A549 (cell line): ENCODE results near the gene ROR2.

Source experiments
- CBX8 ChIP-seq: fragments of 200-600 bp; sonication (generic); IDR thresholded peaks from 2 replicates; pipeline ENCODE4 v1.6.1; 2016
- EP300 ChIP-seq, 2 experiments: fragments of >200 bp; sonication (Bioruptor Twin); formaldehyde crosslinking; IDR thresholded peaks; 2 replicates in 1 of 2; 3 replicates in 1 of 2; pipeline ENCODE4 v1.6.1; 2016 to 2017
- HDAC2 ChIP-seq: fragments of 200-600 bp; sonication (generic); IDR thresholded peaks from 2 replicates; pipeline ENCODE4 v1.6.1; 2016
- HES2 ChIP-seq: fragments of >200 bp; sonication (Bioruptor Twin); formaldehyde crosslinking; IDR thresholded peaks from 2 replicates; pipeline ENCODE4 v1.6.1; 2016
- KDM5A ChIP-seq: fragments of 200-600 bp; sonication (generic); IDR thresholded peaks from 2 replicates; pipeline ENCODE4 v1.6.1; 2016; ENCODE audit warnings: antibody characterized with exemption, mild to moderate bottlenecking
- MAZ ChIP-seq: fragments of 150-350 bp; IDR thresholded peaks from 2 replicates; pipeline ENCODE4 v1.6.1; 2014; ENCODE audit warnings: antibody characterized with exemption, low read depth, low read length, borderline replicate concordance
- NFE2L2 ChIP-seq: fragments of 150-350 bp; conservative IDR thresholded peaks from 2 replicates; pipeline ENCODE4 v1.6.1; 2014; ENCODE audit warnings: low read length
- NR3C1 ChIP-seq: fragments of >200 bp; sonication (Bioruptor Twin); formaldehyde crosslinking; IDR thresholded peaks from 3 replicates; pipeline ENCODE4 v1.6.1; 2017
- POLR2A ChIP-seq: IDR thresholded peaks from 2 replicates; pipeline ENCODE4 v1.6.1; 2012; ENCODE audit warnings: mild to moderate bottlenecking, low read length
- ZSCAN20 ChIP-seq: fragments of 250-450 bp; sonication (Bioruptor Pico); IDR thresholded peaks from 2 replicates; pipeline ENCODE4 v1.8.0; 2022; ENCODE audit warnings: mild to moderate bottlenecking, moderate library complexity
- TF ChIP-seq, protein P1 (sequence below): fragments of >200 bp; sonication (Bioruptor Twin); formaldehyde crosslinking; IDR thresholded peaks from 3 replicates; pipeline ENCODE4 v1.5.1; 2016

DNA sequence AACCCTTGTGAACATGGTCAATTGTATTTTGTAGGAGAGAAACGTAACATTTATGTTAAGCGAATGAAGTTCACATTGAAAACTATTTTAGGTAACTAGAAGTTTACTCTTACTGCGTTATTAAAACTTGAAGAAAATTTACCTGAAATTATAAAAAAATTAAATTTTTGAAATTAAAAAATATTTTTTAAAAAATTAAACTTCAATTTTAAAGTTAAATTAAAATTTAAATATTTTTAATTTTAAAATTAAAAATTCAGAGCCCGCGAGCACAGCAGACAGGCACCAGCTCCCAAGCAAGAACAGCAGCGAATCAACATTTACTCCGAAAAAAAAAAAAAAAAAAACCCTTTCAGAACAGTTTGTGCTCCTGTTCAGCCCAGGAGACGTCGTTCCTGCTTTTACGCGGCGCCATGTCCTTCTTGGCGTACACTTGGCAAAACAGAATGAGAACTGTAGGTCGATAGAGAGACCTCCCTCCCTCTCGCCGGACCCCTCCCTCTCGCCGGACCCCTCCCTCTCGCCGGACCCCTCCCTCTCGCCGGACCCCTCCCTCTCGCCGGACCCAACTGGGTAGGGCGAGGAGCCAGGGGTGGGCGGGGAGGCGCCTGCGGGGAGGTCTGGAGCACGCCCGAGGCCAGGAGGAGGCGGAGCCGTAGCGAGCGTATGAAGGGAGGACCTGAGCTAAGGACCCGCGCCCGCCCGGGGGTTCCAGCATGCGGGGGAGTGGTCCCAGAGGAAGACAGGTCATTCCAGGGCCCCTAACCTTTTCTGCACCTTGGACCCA lies 235.8 kb downstream of the ROR2 start:
- TF ChIP-seq NFE2L2 (no peak), NR3C1 (no peak), POLR2A (no peak), EP300 (IDR thresholded peaks at IDR 0.05) (no peak), KDM5A (no peak), HDAC2 (no peak), MAZ (no peak), HES2 (no peak), ZSCAN20 (CRISPR knock-in tag) (no peak), CBX8 (no peak)
- TF ChIP-seq, protein P1, sequence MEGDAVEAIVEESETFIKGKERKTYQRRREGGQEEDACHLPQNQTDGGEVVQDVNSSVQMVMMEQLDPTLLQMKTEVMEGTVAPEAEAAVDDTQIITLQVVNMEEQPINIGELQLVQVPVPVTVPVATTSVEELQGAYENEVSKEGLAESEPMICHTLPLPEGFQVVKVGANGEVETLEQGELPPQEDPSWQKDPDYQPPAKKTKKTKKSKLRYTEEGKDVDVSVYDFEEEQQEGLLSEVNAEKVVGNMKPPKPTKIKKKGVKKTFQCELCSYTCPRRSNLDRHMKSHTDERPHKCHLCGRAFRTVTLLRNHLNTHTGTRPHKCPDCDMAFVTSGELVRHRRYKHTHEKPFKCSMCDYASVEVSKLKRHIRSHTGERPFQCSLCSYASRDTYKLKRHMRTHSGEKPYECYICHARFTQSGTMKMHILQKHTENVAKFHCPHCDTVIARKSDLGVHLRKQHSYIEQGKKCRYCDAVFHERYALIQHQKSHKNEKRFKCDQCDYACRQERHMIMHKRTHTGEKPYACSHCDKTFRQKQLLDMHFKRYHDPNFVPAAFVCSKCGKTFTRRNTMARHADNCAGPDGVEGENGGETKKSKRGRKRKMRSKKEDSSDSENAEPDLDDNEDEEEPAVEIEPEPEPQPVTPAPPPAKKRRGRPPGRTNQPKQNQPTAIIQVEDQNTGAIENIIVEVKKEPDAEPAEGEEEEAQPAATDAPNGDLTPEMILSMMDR = no peak
